Neuron (in vitro differentiated cells): ENCODE data around the gene SKIDA1.

ENCODE experiments used
- H2AFZ ChIP-seq: one replicate; pipeline ENCODE4 v1.6.1; 2013; ENCODE audit warnings: low read depth, mild to moderate bottlenecking, inconsistent platforms, low read length, moderate library complexity
- H3K27me3 ChIP-seq: one replicate; pipeline ENCODE4 v1.6.1; 2013; ENCODE audit warnings: low read length; ENCODE audit not compliant: insufficient read depth
- H3K36me3 ChIP-seq: one replicate; pipeline ENCODE4 v1.6.1; 2013; ENCODE audit warnings: low read length; ENCODE audit not compliant: insufficient read depth
- H3K4me1 ChIP-seq: one replicate; pipeline ENCODE4 v1.6.1; 2013; ENCODE audit warnings: low read length; ENCODE audit not compliant: insufficient read depth
- H3K4me3 ChIP-seq: 2 replicates; pipeline ENCODE4 v1.5.1; 2013; ENCODE audit warnings: mild to moderate bottlenecking, low read length, moderate library complexity
- H3K9me3 ChIP-seq: one replicate; pipeline ENCODE4 v1.6.1; 2013; ENCODE audit warnings: low read length

SKIDA1 gene

DNA sequence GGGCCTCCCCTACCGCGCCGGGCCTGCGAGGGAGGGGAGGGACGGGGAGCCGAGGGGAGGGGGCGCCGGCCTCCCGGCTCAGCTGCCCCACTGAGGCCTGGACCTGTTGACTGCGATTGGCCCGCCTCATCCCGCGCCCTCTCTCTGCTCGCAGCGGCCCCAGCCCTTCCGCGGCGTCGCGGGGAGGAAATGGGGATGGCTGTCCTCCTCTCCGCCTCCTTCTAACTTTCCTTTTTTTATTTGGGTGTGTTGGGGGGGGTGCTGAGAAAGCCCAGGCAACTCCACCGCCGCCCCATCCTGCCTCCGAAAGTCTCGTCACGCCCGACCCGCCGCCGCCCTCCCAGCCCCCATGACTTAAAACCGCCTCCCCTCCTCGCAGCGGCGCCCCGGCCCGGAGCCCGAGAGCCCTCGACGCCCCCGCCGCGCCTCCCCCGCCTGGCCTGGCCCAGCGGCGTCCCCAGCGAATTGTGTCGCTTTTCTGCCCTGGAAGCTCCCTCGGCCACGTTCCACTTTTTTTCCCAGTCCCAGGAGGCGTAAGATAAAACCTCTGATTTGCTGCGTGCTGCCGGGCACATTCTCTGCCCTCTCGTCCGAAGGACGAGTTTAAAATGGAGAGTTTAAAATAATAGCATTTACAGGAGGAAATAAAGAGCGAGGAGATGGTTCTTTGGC lies 842 bp upstream of the SKIDA1 start:
- no peaks in the 10 kb centered on the region for H3K27me3 ChIP-seq

DNA sequence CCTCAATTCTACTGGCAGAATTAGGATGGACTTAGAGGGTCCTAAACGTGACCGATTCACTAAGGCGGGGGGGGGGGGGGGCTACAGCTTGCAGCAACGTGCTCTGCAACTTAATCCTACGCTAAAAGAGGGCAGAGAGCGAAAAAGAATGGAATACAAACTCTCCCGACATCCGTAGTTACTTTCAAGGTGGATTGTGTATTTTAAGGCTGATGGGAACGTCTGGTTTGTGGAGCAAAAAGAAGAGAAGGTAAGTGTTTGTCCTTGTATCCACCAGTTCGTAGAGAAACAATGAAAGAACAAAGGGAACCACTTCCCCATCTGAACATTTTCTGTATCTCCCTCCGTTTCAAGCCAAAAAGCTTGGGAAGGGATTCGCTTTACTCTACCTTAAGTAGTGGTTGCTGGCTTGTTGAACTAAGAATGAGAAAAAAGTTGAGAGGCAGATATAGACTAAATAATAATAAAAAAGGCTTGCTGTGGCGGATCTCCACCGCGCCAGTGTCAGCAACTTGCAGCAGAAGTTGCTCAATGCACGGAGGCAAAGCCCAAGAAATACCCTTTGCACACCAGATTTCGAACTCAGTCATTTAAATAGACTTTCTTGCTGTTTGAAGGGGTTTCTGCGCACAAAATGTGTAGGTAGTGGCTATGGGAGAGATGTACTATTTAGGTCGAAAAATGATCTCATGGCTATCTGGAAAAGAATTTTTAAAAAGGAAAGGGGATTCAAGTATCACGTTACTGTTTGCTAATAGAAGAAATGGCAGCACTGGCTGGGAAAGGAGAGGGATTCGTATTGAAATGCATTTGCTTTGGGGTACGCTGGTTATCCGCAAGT lies 736 bp downstream of the SKIDA1 start:
- H2AFZ ChIP-seq = no peak overlapping the region
- no peaks in the 10 kb centered on the region for H3K36me3 ChIP-seq
- peak overlapping the region; percentile 61 for H3K4me3 ChIP-seq

More for the DNA sequence above, 842 bp upstream of the SKIDA1 start:
- H3K36me3 ChIP-seq = no peaks in the 10 kb centered on the region
- H2AFZ ChIP-seq = no peak overlapping the region
- H3K4me1 ChIP-seq = peaks cover 57% of the 10 kb centered on the region
- peak overlapping the region; percentile 96 for H3K4me3 ChIP-seq
- no peaks in the 10 kb centered on the region for H3K9me3 ChIP-seq

DNA sequence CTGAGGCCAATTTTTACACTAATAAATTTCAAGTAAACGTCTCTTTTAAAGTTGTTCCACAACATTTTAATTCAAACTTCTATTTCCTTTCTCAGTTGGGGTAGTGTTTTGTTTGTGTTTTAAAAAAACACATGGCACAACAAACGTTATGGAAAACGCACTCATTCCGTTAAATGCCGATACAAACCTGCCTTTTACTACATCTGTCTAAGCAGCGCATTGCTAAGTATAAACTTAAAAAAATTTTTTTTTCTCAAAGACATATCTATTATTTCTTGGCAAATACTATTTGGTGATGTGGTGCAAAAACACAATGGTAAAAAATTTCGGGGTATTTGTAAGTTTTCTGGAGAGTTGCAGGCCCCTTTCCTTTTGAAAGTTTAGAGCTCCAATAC lies 1.4 kb downstream of the SKIDA1 start:
- Histone ChIP-seq H3K27me3 (no peaks in the 10 kb centered on the region), H3K36me3 (no peaks in the 10 kb centered on the region), H3K4me1 (peaks cover 62% of the 10 kb centered on the region), H3K9me3 (no peaks in the 10 kb centered on the region), H2AFZ (no peak overlapping the region), H3K4me3 (peak overlapping the region; percentile 61)

More for the DNA sequence above, 736 bp downstream of the SKIDA1 start:
- Histone ChIP-seq H3K27me3 (no peaks in the 10 kb centered on the region), H3K4me1 (peaks cover 62% of the 10 kb centered on the region), H3K9me3 (no peaks in the 10 kb centered on the region)

DNA sequence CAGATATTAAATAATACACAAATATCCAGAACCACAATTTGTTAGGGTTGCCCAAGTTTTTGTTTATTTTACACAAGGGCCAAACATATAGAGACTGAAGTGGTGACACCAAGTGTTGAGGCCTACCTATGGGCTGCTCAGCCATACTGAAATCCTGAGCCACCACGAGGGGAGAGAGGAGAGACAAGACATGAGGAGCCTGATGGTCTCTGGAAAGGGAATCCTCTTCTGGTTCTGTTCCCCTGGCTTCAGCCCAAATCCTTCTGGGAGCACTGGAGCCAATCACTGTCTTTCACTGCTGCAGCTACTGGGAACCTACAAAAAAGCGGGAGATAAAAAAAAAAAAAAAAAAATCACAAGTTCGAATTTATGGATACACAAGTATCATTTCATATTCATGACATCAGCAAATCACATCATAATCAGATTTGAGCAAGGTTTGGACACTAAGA lies 1.9 kb downstream of the SKIDA1 start:
- Histone ChIP-seq H3K4me1 (peaks cover 61% of the 10 kb centered on the region), H3K4me3 (peak overlapping the region; percentile 61), H3K27me3 (no peaks in the 10 kb centered on the region), H2AFZ (no peak overlapping the region), H3K9me3 (no peaks in the 10 kb centered on the region), H3K36me3 (no peaks in the 10 kb centered on the region)

DNA sequence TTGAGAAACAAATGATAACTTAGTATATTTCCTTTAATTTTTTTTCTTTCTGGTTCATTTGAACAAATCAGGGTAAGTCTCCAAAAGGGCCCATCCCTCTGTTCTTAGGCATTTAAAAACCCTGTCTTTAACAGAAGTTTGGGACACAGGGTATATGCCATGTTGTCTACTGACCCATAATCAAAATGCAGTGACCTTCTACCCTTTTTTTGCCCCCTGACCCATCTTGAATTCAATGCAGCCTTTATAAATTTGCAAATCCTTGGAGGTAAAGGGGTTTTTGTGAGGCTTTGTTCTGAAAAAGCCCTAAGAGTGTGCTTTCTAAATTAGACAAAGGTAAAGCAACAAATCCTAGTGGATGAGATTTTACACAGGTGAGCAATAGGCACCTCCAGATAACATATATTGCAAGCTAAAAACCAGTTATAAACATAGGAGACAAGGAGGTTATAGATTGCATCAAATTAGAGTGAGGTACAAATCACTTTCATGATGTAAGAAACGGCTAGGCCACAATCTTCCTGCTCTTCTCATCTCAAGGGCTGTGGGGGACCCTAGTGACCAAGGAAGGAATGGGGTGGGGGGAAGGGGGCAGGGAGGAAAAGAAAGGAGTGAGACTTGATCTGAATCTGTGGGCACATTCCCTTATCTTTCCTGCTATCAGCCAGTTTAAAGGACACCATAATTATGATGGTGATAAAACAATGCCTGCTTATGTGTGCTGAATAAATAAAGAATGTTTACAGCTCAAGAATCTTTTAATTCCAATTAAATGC lies 2.7 kb downstream of the SKIDA1 start:
- Histone ChIP-seq H3K4me1 (peaks cover 54% of the 10 kb centered on the region), H3K36me3 (no peaks in the 10 kb centered on the region), H3K27me3 (no peaks in the 10 kb centered on the region), H3K9me3 (no peaks in the 10 kb centered on the region), H2AFZ (no peak overlapping the region), H3K4me3 (peak overlapping the region; percentile 61)

DNA sequence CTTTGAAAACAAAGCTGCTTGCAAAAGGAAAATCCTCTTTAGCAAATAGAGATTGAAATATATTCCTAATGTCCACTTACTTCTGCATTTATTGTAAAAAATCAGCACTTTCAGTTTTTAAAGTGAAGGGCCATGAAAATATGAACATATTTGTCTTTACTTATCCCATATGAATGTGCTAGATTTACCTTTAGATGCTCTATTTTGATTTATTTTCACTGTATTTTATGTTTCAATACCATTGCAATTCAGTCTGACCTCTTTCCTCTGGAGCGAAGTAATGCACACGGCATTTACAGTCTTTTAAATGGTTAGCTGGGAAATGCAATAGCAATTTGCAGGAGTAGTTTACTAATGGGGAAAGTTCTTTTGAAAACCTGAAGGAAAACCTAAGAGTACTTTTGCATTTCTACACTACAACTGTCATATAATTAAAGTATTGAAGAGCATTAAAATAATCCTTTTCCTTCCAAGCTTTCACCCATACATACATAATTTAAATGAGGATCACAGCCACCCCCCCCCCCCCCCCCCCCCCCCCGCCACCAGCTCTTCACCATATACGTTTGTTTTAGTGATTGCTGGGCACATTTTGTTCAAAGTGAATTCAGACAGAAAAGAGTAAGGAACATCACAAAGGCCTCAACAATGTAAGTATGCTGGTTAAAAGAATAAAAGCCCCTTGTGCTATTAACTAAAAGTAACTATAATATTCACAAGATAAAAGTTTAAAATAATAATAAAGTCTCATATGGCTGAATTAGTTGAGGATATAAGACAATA lies 3.5 kb downstream of the SKIDA1 start:
- Histone ChIP-seq H3K4me3 (peak overlapping the region; percentile 3), H3K9me3 (no peaks in the 10 kb centered on the region), H3K4me1 (peaks cover 54% of the 10 kb centered on the region), H2AFZ (no peak overlapping the region), H3K27me3 (no peaks in the 10 kb centered on the region), H3K36me3 (no peaks in the 10 kb centered on the region)

DNA sequence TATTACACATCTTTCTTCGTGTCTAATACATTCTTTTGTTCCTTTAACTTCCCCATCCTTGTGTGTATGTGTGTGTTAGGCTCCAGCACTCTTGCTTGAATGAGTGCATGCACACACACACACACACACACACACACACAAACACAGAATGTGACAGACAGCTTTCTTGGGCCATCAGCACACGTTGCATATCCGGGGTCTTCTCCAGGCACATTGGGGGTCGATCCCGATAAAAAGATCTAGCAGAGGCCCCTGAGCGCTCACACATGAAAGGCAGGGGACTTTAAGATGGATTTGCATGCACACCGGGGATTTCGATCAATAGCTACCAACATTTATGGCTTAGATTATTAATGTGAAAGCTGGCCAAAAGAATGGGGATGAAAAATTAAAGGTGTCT lies 4.5 kb downstream of the SKIDA1 start:
- no peaks in the 10 kb centered on the region for H3K27me3 ChIP-seq
- no peak overlapping the region for H2AFZ ChIP-seq
- no peaks in the 10 kb centered on the region for H3K9me3 ChIP-seq
- peaks cover 6% of the 10 kb centered on the region for H3K36me3 ChIP-seq
- peaks cover 54% of the 10 kb centered on the region for H3K4me1 ChIP-seq
- H3K4me3 ChIP-seq = no peak overlapping the region

DNA sequence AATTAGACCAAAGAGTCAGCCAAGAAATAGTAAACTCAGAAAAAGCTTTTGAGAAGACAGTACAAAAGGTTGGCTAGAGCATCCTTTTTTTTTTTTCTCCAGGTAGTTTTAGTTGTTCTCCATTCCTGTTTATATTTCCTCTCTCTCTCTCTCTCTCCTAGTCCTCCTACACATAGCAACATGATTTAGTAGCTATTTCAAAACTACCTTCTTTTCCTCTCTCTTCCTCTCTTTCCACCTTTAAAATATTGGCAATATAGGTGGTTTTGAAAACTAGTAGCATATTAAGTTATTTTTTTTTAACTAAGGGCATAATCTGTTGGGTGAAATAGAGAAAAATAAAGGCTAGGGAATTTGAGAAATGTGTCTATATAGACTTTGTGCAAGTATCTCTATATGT lies 5.0 kb downstream of the SKIDA1 start:
- H3K36me3 ChIP-seq = peaks cover 10% of the 10 kb centered on the region
- H3K27me3 ChIP-seq = no peaks in the 10 kb centered on the region
- peaks cover 55% of the 10 kb centered on the region for H3K4me1 ChIP-seq
- H3K4me3 ChIP-seq = peak overlapping the region; percentile 10
- H3K9me3 ChIP-seq = no peaks in the 10 kb centered on the region
- H2AFZ ChIP-seq = no peak overlapping the region

DNA sequence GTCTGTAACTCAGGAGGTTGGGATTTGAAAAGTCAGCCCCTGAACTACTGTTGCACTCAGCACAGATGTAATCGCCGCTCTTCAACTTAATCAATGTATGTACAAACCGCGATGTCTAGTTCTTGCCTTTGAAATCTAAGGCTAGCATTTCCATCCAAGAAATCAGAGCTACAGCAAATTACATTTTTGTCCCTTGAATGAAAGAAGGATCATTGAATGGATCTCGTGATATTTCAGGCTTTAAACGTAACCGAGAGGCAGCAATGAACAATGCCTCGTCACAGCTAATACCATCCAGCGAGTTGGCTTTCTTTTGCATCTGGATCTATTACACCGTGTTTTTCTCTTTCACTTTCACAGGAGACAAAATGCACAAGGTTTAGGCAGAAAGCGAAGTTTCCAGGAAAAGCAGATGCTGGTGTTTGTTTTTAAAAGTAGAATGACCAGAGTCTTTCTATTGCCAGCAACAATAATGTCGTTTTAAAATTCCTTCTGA lies 5.5 kb downstream of the SKIDA1 start:
- no peaks in the 10 kb centered on the region for H3K27me3 ChIP-seq
- H3K4me1 ChIP-seq = peaks cover 56% of the 10 kb centered on the region
- H3K9me3 ChIP-seq = no peaks in the 10 kb centered on the region
- no peak overlapping the region for H2AFZ ChIP-seq
- H3K36me3 ChIP-seq = peaks cover 16% of the 10 kb centered on the region
- peak overlapping the region; percentile 100 for H3K4me3 ChIP-seq

DNA sequence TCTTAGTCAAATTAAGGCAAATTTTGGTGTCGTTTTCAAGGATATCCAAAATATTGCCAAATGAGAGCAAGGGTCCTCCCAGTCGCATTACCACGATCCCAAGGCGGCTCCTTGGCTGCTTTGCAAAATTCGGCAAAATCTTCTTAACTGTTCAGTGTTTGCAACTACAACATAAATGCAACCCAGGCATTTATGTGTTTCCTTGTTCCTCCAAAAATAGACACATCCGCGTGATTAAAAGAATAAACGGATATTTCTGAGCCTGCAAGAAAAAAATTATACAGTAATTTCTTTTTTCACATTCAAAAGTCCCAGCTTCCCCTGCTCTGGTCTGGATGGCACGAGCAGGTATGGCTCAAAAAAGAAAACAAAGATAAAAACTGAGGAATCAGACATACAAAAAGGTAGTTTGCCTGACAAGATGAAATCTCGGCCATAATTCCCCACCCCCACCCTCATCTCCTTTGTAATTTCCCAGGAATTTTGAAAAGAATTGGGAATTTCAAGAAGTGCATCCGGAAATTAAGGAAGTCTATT lies 6.0 kb downstream of the SKIDA1 start:
- H3K9me3 ChIP-seq = no peaks in the 10 kb centered on the region
- peaks cover 56% of the 10 kb centered on the region for H3K4me1 ChIP-seq
- H3K36me3 ChIP-seq = peaks cover 20% of the 10 kb centered on the region
- H3K27me3 ChIP-seq = no peaks in the 10 kb centered on the region
- no peak overlapping the region for H2AFZ ChIP-seq
- H3K4me3 ChIP-seq = peak overlapping the region; percentile 100

DNA sequence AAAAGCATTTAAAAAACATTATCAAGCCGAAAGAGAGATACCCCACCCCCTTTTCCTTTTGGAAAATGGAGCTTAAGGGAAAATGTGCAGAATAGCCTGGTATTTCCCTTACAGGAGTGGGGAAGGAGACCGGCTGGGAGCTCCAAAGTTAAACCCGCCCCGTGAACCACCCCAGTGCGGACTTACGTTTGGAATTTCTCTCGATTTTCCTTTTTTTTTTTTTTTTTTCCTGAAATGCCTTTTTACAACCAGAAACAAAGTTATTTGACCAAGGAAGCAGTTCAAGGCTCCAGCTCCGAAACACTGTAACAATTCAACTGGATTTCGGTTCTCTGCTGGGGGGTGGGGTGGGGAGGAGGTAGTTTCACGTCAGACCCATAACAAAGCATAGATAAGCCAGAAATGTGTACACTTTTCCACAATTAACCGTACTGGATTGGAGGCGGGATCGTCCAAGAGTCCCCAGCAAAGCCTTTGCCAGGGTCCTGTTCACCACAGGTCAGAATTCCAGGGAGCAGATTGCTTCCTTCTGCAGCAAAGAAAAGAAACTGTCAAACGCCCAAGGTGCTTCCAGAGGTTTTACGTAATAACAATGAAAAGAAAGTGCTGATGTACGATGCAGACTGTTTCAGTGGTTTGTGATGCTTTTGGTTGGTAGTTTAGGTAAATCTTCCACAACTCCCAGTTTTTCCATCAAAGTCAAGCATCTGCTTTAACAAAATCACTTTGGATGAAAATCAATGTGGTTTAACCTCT lies 6.7 kb downstream of the SKIDA1 start:
- Histone ChIP-seq H3K27me3 (no peaks in the 10 kb centered on the region), H3K9me3 (no peaks in the 10 kb centered on the region), H2AFZ (no peak overlapping the region), H3K4me3 (peak overlapping the region; percentile 100), H3K36me3 (peaks cover 24% of the 10 kb centered on the region), H3K4me1 (peaks cover 53% of the 10 kb centered on the region)
